ENCODE results near the gene MEMO1. TPM values are rescaled to one million over a fixed set of nuclear protein-coding genes. Genes with fewer than 3 reads are reported as not detected.
A peak's percentile ranks its signal among the peaks of the same experiment; 100 is the strongest.

Gene MEMO1
- total RNA-seq, 2 experiments from 2014 or later = 39.6 to 39.8 TPM

GRCh38 chr2:31950946-31951562 is 59.8 kb downstream of the MEMO1 start:
- ATAC-seq (ENCODE audit: poor library complexity) (no peak), DNase-seq (no peak)
- POLR2A ChIA-PET = interaction anchor here (0.6 kb wide), 1 partner anchor 47 kb away, joined by 3 read pairs; no protein-coding TSS in a partner anchor
- TF ChIP-seq CTCF (IDR thresholded peaks at IDR 0.05) = no peak
- H3K27ac Mint-ChIP-seq = no peak overlapping the region
- Histone ChIP-seq H3K27me3 (ENCODE audit: control insufficient read depth in 1 of 2, insufficient read depth in 2 of 2, low read length in 2 of 2) (no peaks in the 10 kb centered on the region), H3K4me1 (ENCODE audit: insufficient read depth, low read length) (peaks cover 3% of the 10 kb centered on the region), H3K36me3 (ENCODE audit: insufficient read depth, low read length) (no peaks in the 10 kb centered on the region), H3K4me3 (ENCODE audit: low read length) (no peak overlapping the region), H3K9me3 (ENCODE audit: control insufficient read depth in 1 of 2, insufficient read depth in 1 of 2, low read length in 2 of 2) (no peaks in the 10 kb centered on the region), H3K27ac (ENCODE audit: low read depth in 1 of 2, low read length in 2 of 2) (no peak overlapping the region)
- peaks cover 33% of the 10 kb centered on the region for H3K4me1 Mint-ChIP-seq (ENCODE audit: low read depth)
- CTCF ChIA-PET = interaction anchor here (0.6 kb wide), 1 partner anchor 635 kb away, joined by 3 read pairs; no protein-coding TSS in a partner anchor
- intact Hi-C loops (cut with DNase I, micrococcal nuclease) = no loop called here
- no peaks in the 10 kb centered on the region for H3K9me3 Mint-ChIP-seq
- peaks cover 29% of the 10 kb centered on the region for H3K36me3 Mint-ChIP-seq (ENCODE audit: low read depth)
- no peaks in the 10 kb centered on the region for H3K27me3 Mint-ChIP-seq
- no peak overlapping the region for H3K4me3 Mint-ChIP-seq

GRCh38 chr2:31947871-31948270 is 62.9 kb downstream of the MEMO1 start:
- Mint-ChIP-seq H3K27me3 (no peaks in the 10 kb centered on the region), H3K4me1 (ENCODE audit: low read depth) (peaks cover 61% of the 10 kb centered on the region), H3K27ac (no peak overlapping the region), H3K4me3 (no peak overlapping the region), H3K36me3 (ENCODE audit: low read depth) (peaks cover 28% of the 10 kb centered on the region), H3K9me3 (no peaks in the 10 kb centered on the region)
- H3K4me1 ChIP-seq (ENCODE audit: insufficient read depth, low read length) = peaks cover 3% of the 10 kb centered on the region
- ChIA-PET CTCF (interaction anchor here (1.2 kb wide), 1 partner anchor 9 kb away, joined by 3 read pairs; no protein-coding TSS in a partner anchor), POLR2A (no interaction called here)
- no peaks in the 10 kb centered on the region for H3K27me3 ChIP-seq (ENCODE audit: control insufficient read depth in 1 of 2, insufficient read depth in 2 of 2, low read length in 2 of 2)
- no peak overlapping the region for H3K4me3 ChIP-seq (ENCODE audit: low read length)
- DNase-seq (no peak), ATAC-seq (ENCODE audit: poor library complexity) (no peak)
- intact Hi-C loops (cut with DNase I, micrococcal nuclease) = no loop called here
- TF ChIP-seq CTCF (IDR thresholded peaks at IDR 0.05) = no peak
- H3K9me3 ChIP-seq (ENCODE audit: control insufficient read depth in 1 of 2, insufficient read depth in 1 of 2, low read length in 2 of 2) = no peaks in the 10 kb centered on the region
- peaks cover 5% of the 10 kb centered on the region for H3K36me3 ChIP-seq (ENCODE audit: insufficient read depth, low read length)
- H3K27ac ChIP-seq (ENCODE audit: low read depth in 1 of 2, low read length in 2 of 2) = no peak overlapping the region

- no peak for ATAC-seq (ENCODE audit: poor library complexity)
- H3K4me1 ChIP-seq (ENCODE audit: insufficient read depth, low read length) = peaks cover 3% of the 10 kb centered on the region
- Mint-ChIP-seq H3K4me3 (no peak overlapping the region), H3K9me3 (no peaks in the 10 kb centered on the region), H3K27ac (peak overlapping the region; percentile 47), H3K27me3 (no peaks in the 10 kb centered on the region), H3K36me3 (ENCODE audit: low read depth) (peaks cover 31% of the 10 kb centered on the region), H3K4me1 (ENCODE audit: low read depth) (peaks cover 61% of the 10 kb centered on the region)
- CTCF ChIA-PET = no interaction called here
- POLR2A ChIA-PET = no interaction called here
- H3K36me3 ChIP-seq (ENCODE audit: insufficient read depth, low read length) = peaks cover 12% of the 10 kb centered on the region
- H3K27ac ChIP-seq (ENCODE audit: low read depth in 1 of 2, low read length in 2 of 2) = no peak overlapping the region
- intact Hi-C loops (cut with DNase I, micrococcal nuclease) = no loop called here
- DNase-seq = no peak
- H3K27me3 ChIP-seq (ENCODE audit: control insufficient read depth in 1 of 2, insufficient read depth in 2 of 2, low read length in 2 of 2) = no peaks in the 10 kb centered on the region
- no peak overlapping the region for H3K4me3 ChIP-seq (ENCODE audit: low read length)
- TF ChIP-seq CTCF (IDR thresholded peaks at IDR 0.05) = no peak
- H3K9me3 ChIP-seq (ENCODE audit: control insufficient read depth in 1 of 2, insufficient read depth in 1 of 2, low read length in 2 of 2) = no peaks in the 10 kb centered on the region
These were observed 64.0 kb downstream of the MEMO1 start for GRCh38 chr2:31946838-31947237.
